H1 (cell line): ENCODE data around the gene JMJD1C. TPM values are rescaled to one million over a fixed set of nuclear protein-coding genes. Genes with fewer than 3 reads are reported as not detected.

ENCODE experiments used
- CTCF ChIA-PET: fragments of 300-600 bp; sonication (Branson Sonifier 250); formaldehyde crosslinking; loops from one replicate; lab custom pipeline; 2021; ENCODE audit not compliant: partially characterized antibody; lab: Charles Lee
- POLR2A ChIA-PET: fragments of 300-600 bp; sonication (Branson Sonifier 250); formaldehyde crosslinking; loops from one replicate; lab custom pipeline; 2021; ENCODE audit warnings: inconsistent platforms; ENCODE audit not compliant: partially characterized antibody; lab: Charles Lee
- DNase-seq, 2 experiments: peaks; one replicate each; pipeline versions ENCODE4 v3.0.0 to v3.0.0-alpha.2; 2010 to 2022; ENCODE audit warnings: low spot score in 2 of 2, low read depth in 1 of 2, mixed read lengths in 1 of 2
- FAIRE-seq: peaks from 2 replicates; lab custom pipeline; 2011; peaks lifted over from hg19 to GRCh38; lab: Jason Lieb, UNC
- H2AFZ ChIP-seq: 2 replicates; pipeline ENCODE4 v1.8.1; 2012; ENCODE audit warnings: low read length, inconsistent platforms
- H2AK5ac ChIP-seq: 2 replicates; pipeline ENCODE4 v1.6.1; 2013; ENCODE audit warnings: low read depth, low read length
- H2BK120ac ChIP-seq: replicated peaks from 2 replicates; pipeline ENCODE3; 2013; ENCODE audit warnings: low read depth, low read length, inconsistent platforms
- H2BK12ac ChIP-seq: 2 replicates; pipeline ENCODE4 v1.6.1; 2013; ENCODE audit warnings: low read depth, low read length
- H2BK15ac ChIP-seq: 2 replicates; pipeline ENCODE4 v1.6.1; 2013; ENCODE audit warnings: low read length
- H2BK20ac ChIP-seq: 2 replicates; pipeline ENCODE4 v1.6.1; 2013; ENCODE audit warnings: low read length
- H2BK5ac ChIP-seq: 2 replicates; pipeline ENCODE4 v1.6.1; 2013; ENCODE audit warnings: low read depth, low read length
- H3K14ac ChIP-seq: 2 replicates; pipeline ENCODE4 v1.6.1; 2013; ENCODE audit warnings: inconsistent platforms; ENCODE audit not compliant: insufficient read length
- H3K18ac ChIP-seq: 2 replicates; pipeline ENCODE4 v1.6.1; 2013; ENCODE audit warnings: low read length; ENCODE audit errors: extremely low read depth
- H3K23ac ChIP-seq: 2 replicates; pipeline ENCODE4 v1.6.1; 2013; ENCODE audit warnings: inconsistent platforms; ENCODE audit not compliant: insufficient read length
- H3K23me2 ChIP-seq: 2 replicates; pipeline ENCODE4 v1.6.1; 2013; ENCODE audit warnings: low read depth, low read length
- H3K27ac ChIP-seq: 2 replicates; pipeline ENCODE4 v1.6.1; 2011; ENCODE audit warnings: low read depth, low read length, inconsistent platforms
- H3K27me3 ChIP-seq, 4 experiments: replicated peaks in 1 of 4; 1 replicate in 1 of 4; 2 replicates in 3 of 4; pipeline versions ENCODE4 v1.6.1 to v1.8.1; 2011 to 2013; ENCODE audit warnings: low read length in 3 of 4, mild to moderate bottlenecking in 3 of 4, inconsistent platforms in 2 of 4, mixed read lengths in 2 of 4, moderate library complexity in 1 of 4; ENCODE audit not compliant: control insufficient read depth in 3 of 4, insufficient read depth in 3 of 4; ENCODE audit errors: extremely low read depth in 1 of 4
- H3K36me3 ChIP-seq, 4 experiments: 2 replicates each; pipeline versions ENCODE4 v1.6.1 to v1.8.1; 2011 to 2013; ENCODE audit warnings: mild to moderate bottlenecking in 4 of 4, low read length in 3 of 4, moderate library complexity in 2 of 4, control low read depth in 1 of 4, inconsistent platforms in 1 of 4; ENCODE audit not compliant: insufficient read depth in 4 of 4, control insufficient read depth in 2 of 4
- H3K4ac ChIP-seq: replicated peaks from 2 replicates; pipeline ENCODE3; 2013; ENCODE audit warnings: low read length, low read depth, mixed read lengths, inconsistent platforms; ENCODE audit not compliant: insufficient read length
- H3K4me1 ChIP-seq, 4 experiments: replicated peaks in 1 of 4; 1 replicate in 1 of 4; 2 replicates in 3 of 4; pipeline versions ENCODE4 v1.6.1 to v1.8.1; 2011 to 2013; ENCODE audit warnings: low read length in 3 of 4, inconsistent platforms in 2 of 4, mixed read lengths in 1 of 4; ENCODE audit not compliant: insufficient read depth in 4 of 4, control insufficient read depth in 3 of 4
- H3K4me2 ChIP-seq, 2 experiments: 2 replicates each; pipeline versions ENCODE4 v1.6.1 to v1.8.1; 2011 to 2013; ENCODE audit warnings: low read depth in 2 of 2, low read length in 2 of 2, control low read depth in 1 of 2, inconsistent platforms in 1 of 2, mild to moderate bottlenecking in 1 of 2; ENCODE audit not compliant: insufficient read depth in 1 of 2
- H3K4me3 ChIP-seq, 4 experiments: fragments of 200-600, 300-600 bp in 1 of 4; sonication (generic), shearing (Covaris generic), sonication (Bioruptor Twin) in 1 of 4; 2 replicates each; pipeline versions ENCODE4 v1.5.1 to v1.8.1; 2011 to 2016; ENCODE audit warnings: low read length in 4 of 4, low read depth in 3 of 4, control low read depth in 2 of 4, inconsistent platforms in 2 of 4, mild to moderate bottlenecking in 2 of 4, mixed read lengths in 1 of 4, moderate library complexity in 1 of 4; ENCODE audit not compliant: insufficient read depth in 2 of 4; ENCODE audit errors: extremely low read depth in 1 of 4
- H3K56ac ChIP-seq: replicated peaks from 2 replicates; pipeline ENCODE3; 2013; ENCODE audit warnings: low read depth, mild to moderate bottlenecking, mixed read lengths, low read length, inconsistent platforms; ENCODE audit not compliant: insufficient read length
- H3K79me1 ChIP-seq: 2 replicates; pipeline ENCODE4 v1.6.1; 2013; ENCODE audit warnings: low read depth, low read length, control low read depth
- H3K79me2 ChIP-seq, 2 experiments: 2 replicates each; pipeline versions ENCODE4 v1.6.1 to v1.8.1; 2012 to 2013; ENCODE audit warnings: low read length in 2 of 2, mild to moderate bottlenecking in 2 of 2, inconsistent platforms in 1 of 2; ENCODE audit not compliant: insufficient read depth in 2 of 2, control insufficient read depth in 1 of 2
- H3K9ac ChIP-seq, 4 experiments: replicated peaks in 1 of 4; 1 replicate in 1 of 4; 2 replicates in 3 of 4; pipeline versions ENCODE4 v1.6.1 to v1.8.1; 2011 to 2013; ENCODE audit warnings: low read depth in 3 of 4, low read length in 3 of 4, control low read depth in 2 of 4, mild to moderate bottlenecking in 2 of 4, moderate library complexity in 2 of 4, inconsistent platforms in 1 of 4; ENCODE audit errors: extremely low read depth in 1 of 4
- H3K9me3 ChIP-seq, 2 experiments: 2 replicates each; pipeline versions ENCODE4 v1.6.1 to v1.8.1; 2012 to 2013; ENCODE audit warnings: mild to moderate bottlenecking in 2 of 2, moderate library complexity in 2 of 2, control low read depth in 1 of 2, inconsistent platforms in 1 of 2, low read depth in 1 of 2, low read length in 1 of 2, mixed read lengths in 1 of 2; ENCODE audit not compliant: insufficient read depth in 2 of 2
- H4K20me1 ChIP-seq, 2 experiments: replicated peaks in 1 of 2; 2 replicates each; pipeline versions ENCODE3 to v1.8.1; 2011 to 2013; ENCODE audit warnings: inconsistent platforms in 2 of 2, low read length in 2 of 2, mild to moderate bottlenecking in 1 of 2; ENCODE audit not compliant: insufficient read depth in 2 of 2, control insufficient read depth in 1 of 2
- H4K5ac ChIP-seq: 2 replicates; pipeline ENCODE4 v1.6.1; 2013; ENCODE audit warnings: low read length, low read depth, mixed read lengths, inconsistent platforms; ENCODE audit not compliant: insufficient read length
- H4K8ac ChIP-seq: 2 replicates; pipeline ENCODE4 v1.8.0; 2013; ENCODE audit warnings: mild to moderate bottlenecking, moderate library complexity, low read length, inconsistent platforms; ENCODE audit not compliant: insufficient read depth; ENCODE audit errors: extremely low read depth
- H4K91ac ChIP-seq: replicated peaks from 2 replicates; pipeline ENCODE3; 2013; ENCODE audit warnings: low read length, mixed read lengths, inconsistent platforms; ENCODE audit not compliant: insufficient read length
- CTBP2 ChIP-seq: IDR thresholded peaks from 2 replicates; pipeline ENCODE4 v1.7.0; 2011; ENCODE audit warnings: borderline replicate concordance, mild to moderate bottlenecking, moderate library complexity, mixed read lengths, low read length; ENCODE audit not compliant: insufficient read depth, insufficient read length
- POLR2A ChIP-seq, 2 experiments: IDR thresholded peaks; 1 replicate in 1 of 2; 2 replicates in 1 of 2; pipeline ENCODE4 v1.6.1; 2011; ENCODE audit warnings: low read depth in 2 of 2, low read length in 2 of 2, mild to moderate bottlenecking in 2 of 2; ENCODE audit errors: control extremely low read depth in 1 of 2
- POLR2AphosphoS5 ChIP-seq: IDR thresholded peaks from 2 replicates; pipeline ENCODE4 v1.6.1; 2011; ENCODE audit warnings: low read depth, low read length
- TAF1 ChIP-seq: IDR thresholded peaks from 2 replicates; pipeline ENCODE4 v1.6.1; 2011; ENCODE audit warnings: mild to moderate bottlenecking, low read depth, low read length
- WGBS, 2 experiments: shearing (Covaris generic) in 1 of 2; methylation state at CpG; one replicate each; pipeline versions ENCODE4 v1.1.6 to v1.1.7; 2013 to 2015; ENCODE audit warnings: low lambda C conversion rate in 2 of 2, mixed read lengths in 2 of 2, inconsistent platforms in 1 of 2, low coverage in 1 of 2, missing lambda C conversion rate in 1 of 2; ENCODE audit not compliant: insufficient replicate concordance in 2 of 2, insufficient coverage in 1 of 2, insufficient read length in 1 of 2; ENCODE audit errors: extremely low coverage in 1 of 2, missing lambda C conversion rate in 1 of 2; 5-methylcytosine and 5-hydroxymethylcytosine counted together
- polyA plus RNA-seq, 7 experiments: library from polyadenylated mRNA; depleted of rRNA in 3 of 7; stranded (reverse) in 5 of 7; unstranded in 2 of 7; fragments of >200 nt in 5 of 7; fragments of 200-250 nt in 2 of 7; gene quantifications; 1 replicate in 5 of 7; 2 replicates in 1 of 7; 4 replicates in 1 of 7; pipeline versions ENCODE4 v1.2.1 to v1.2.3, GENCODE V29; 2011 to 2013; ENCODE audit warnings: missing spikeins in 2 of 7, mixed read lengths in 2 of 7
- total RNA-seq: library from RNA; stranded (reverse); fragmentation: NEBNext Ultra II Directional; extraction: Animal tissue kit (Norgen Biotek cat#: 25700); gene quantifications from 2 replicates; pipeline ENCODE4 v1.2.1, GENCODE V29; 2021

The JMJD1C gene
- total and polyA plus RNA-seq, 2 of the 8 experiments (the other 6 are each of a cell fraction or from before 2014, with no cell fraction given), result 54.5 to 210 TPM

DNA sequence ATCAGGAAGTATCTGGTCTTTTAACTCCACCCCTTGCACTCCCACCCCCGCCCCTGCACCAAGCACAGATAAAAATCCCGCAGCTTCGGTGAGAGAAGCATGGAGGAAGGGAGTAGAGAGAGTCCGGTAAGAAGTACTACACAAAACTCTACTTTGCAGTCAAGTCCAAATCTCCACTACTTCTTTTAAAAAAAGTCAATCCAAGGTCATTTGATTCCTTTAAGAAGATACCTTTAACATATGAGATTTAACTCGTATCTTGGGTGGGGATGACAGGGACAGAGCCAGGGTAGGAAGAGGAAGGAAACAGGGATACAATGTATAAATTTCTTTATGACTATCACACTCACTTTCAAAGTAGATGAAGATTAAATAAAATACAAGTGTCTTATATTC lies 200.6 kb downstream of the JMJD1C start:
- CTCF ChIA-PET, result interaction anchor here (0.8 kb wide), 1 partner anchor 9 kb away, joined by 3 read pairs; no protein-coding TSS in a partner anchor
- no peak overlapping the region for H3K27ac ChIP-seq
- TF ChIP-seq CTBP2 (no peak), POLR2AphosphoS5 (peak; percentile 58; the same call in 1 of the 2 replicates), POLR2A (IDR thresholded peaks at IDR 0.05; ENCODE audit: control extremely low read depth in 1 of 2, low read depth in 2 of 2, low read length in 2 of 2) (peak; percentile 68 to 79), TAF1 (peak; percentile 68)

More for the DNA sequence above, 200.6 kb downstream of the JMJD1C start:
- DNase-seq (no peak), FAIRE-seq (peak; percentile 36)
- H3K27me3 ChIP-seq, result no peaks in the 10 kb centered on the region
- no peaks in the 10 kb centered on the region for H3K23me2 ChIP-seq
- no peak overlapping the region for H2BK15ac ChIP-seq
- H3K14ac ChIP-seq, result no peak overlapping the region
- H3K9me3 ChIP-seq, result no peaks in the 10 kb centered on the region
- H3K23ac ChIP-seq, result no peak overlapping the region
- H4K5ac ChIP-seq, result peak overlapping the region; percentile 98
- WGBS, 2 experiments, result 3% methylated on average over 5 of the region's 5 CpGs; no CpG with 5 or more reads in 1 of the 2 experiments
- H2BK5ac ChIP-seq, result no peak overlapping the region
- H3K9ac ChIP-seq, result peak overlapping the region in 2 of 4 experiments; percentile 61 to 80; a peak in 3 of 7 replicates
- peaks cover 21 to 100% of the 10 kb centered on the region in 2 experiments; a peak in 3 of 4 replicates for H3K79me2 ChIP-seq
- H3K4ac ChIP-seq, result no peak overlapping the region
- H2BK120ac ChIP-seq, result no peak overlapping the region
- H4K91ac ChIP-seq, result no peak overlapping the region
- no peak overlapping the region for H4K8ac ChIP-seq
- H2AK5ac ChIP-seq, result no peak overlapping the region
- no peak overlapping the region for H2AFZ ChIP-seq
- POLR2A ChIA-PET, result interaction anchor here (0.7 to 1.4 kb wide), 8 partner anchors 12 to 365 kb away, joined by 3 to 8 read pairs (median 4); no protein-coding TSS in a partner anchor
- H3K4me2 ChIP-seq, result peak overlapping the region; percentile 53 to 61; a peak in 3 of 4 replicates
- H3K4me3 ChIP-seq, result peak overlapping the region; percentile 78 to 96 (median 82)
- no peak overlapping the region for H3K56ac ChIP-seq
- H3K18ac ChIP-seq, result peak overlapping the region; percentile 0; the same call in 1 of the 2 replicates
- peaks cover 0 to 28% (median 8%) of the 10 kb centered on the region in 4 experiments; a peak in 6 of 8 replicates for H3K36me3 ChIP-seq
- H3K79me1 ChIP-seq, result no peaks in the 10 kb centered on the region
- no peaks in the 10 kb centered on the region; a peak in 1 of 7 replicates for H3K4me1 ChIP-seq
- peaks cover 1 to 12% of the 10 kb centered on the region in 2 experiments for H4K20me1 ChIP-seq
- no peak overlapping the region for H2BK20ac ChIP-seq
- H2BK12ac ChIP-seq, result no peak overlapping the region
